Stimulated activated memory B cell treated with anti-CD40 and anti-IgM and Interleukin-4, amounts not matched to agents 10 μg/mL and 1 μg/mL and 100 μg/mL, for 72 hours (primary cell): ENCODE measurements around the gene DOCK2.
A peak's percentile ranks its signal among the peaks of the same experiment; 100 is the strongest.

Source experiments
- ATAC-seq: fragments of 150-1000 bp; cut with Tn5 transposase; 2 replicates; pipeline ENCODE4 v1.10.0; 2021
- H3K27ac Mint-ChIP-seq: one replicate; pipeline ENCODE4 v1.8.0; 2022; ENCODE audit warnings: mild to moderate bottlenecking, mixed read lengths
- H3K27me3 Mint-ChIP-seq: one replicate; pipeline ENCODE4 v1.8.0; 2022; ENCODE audit warnings: mixed read lengths
- H3K36me3 Mint-ChIP-seq: one replicate; pipeline ENCODE4 v1.8.0; 2022; ENCODE audit warnings: mixed read lengths
- H3K4me1 Mint-ChIP-seq: one replicate; pipeline ENCODE4 v1.8.0; 2022; ENCODE audit warnings: mixed read lengths
- H3K4me3 Mint-ChIP-seq: one replicate; pipeline ENCODE4 v1.8.0; 2022; ENCODE audit warnings: mild to moderate bottlenecking, moderate library complexity, mixed read lengths
- H3K9me3 Mint-ChIP-seq: one replicate; pipeline ENCODE4 v1.8.0; 2022; ENCODE audit warnings: mixed read lengths

The DOCK2 gene

DNA sequence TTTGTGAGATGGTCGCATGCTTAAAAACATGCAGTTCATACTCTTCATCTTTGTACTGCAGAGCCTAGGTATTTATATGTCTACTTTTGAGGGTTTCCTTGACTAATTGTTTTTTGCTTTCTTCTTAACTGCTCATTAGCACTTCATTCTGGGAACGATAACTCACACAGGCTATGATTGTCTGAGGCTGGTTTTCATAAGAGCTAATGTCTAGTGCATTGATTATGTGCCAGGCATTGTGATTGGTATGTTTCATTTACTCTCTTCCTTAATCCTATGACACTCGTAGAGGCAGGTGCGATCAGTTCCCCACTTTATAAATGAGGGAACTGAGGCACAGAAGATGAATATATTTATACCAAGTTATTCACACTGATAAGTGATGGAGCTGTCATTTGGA lies 249.6 kb downstream of the DOCK2 start:
- H3K4me1 Mint-ChIP-seq, result peaks cover 24% of the 10 kb centered on the region
- no peak for ATAC-seq

DNA sequence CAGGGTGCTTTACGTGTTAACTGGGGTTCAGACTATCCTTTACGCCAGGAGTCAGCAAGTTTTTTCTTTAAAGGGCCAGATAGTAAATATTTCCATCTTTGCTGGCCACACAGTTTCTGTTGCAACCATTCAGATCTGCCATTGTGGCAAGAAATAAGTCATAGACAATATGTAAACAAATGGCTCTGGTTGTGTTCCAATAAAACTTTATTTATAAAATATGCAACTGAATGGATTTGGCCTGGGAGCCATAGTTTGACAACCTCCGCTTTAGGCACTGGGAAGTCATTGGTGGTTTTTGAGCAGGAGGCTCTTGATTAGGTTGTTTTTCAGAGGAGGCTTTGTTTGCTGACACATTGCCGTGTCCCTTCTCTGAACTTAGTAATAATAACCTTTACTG lies 252.5 kb downstream of the DOCK2 start:
- Mint-ChIP-seq H3K27ac (no peak overlapping the region), H3K27me3 (no peaks in the 10 kb centered on the region), H3K4me3 (no peak overlapping the region), H3K9me3 (no peaks in the 10 kb centered on the region), H3K36me3 (peaks cover 39% of the 10 kb centered on the region), H3K4me1 (peaks cover 31% of the 10 kb centered on the region)
- no peak for ATAC-seq

More for the DNA sequence above, 249.6 kb downstream of the DOCK2 start:
- Mint-ChIP-seq H3K36me3 (peaks cover 55% of the 10 kb centered on the region), H3K27me3 (no peaks in the 10 kb centered on the region), H3K4me3 (no peak overlapping the region), H3K9me3 (no peaks in the 10 kb centered on the region), H3K27ac (no peak overlapping the region)

DNA sequence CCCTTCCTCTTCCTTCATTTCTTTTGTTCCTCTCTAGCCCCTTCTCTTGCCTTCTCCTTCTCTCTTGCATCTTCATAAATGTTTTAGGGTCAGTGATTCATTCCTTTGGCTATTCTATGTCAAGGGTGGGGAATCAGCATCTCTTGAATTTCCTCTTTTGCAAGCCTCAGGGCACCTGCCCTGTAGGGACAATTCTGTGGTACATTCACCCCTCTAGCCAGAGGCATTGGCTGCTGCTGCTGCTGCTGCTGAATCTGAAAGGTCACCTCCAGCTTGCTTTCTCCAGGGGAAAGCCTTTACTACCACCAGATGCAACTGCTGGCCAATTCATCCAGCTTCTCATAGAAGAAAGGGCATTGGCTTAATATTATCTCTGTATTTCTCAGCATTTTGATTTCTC lies 255.9 kb downstream of the DOCK2 start:
- H3K9me3 Mint-ChIP-seq, result no peaks in the 10 kb centered on the region
- no peak overlapping the region for H3K4me3 Mint-ChIP-seq
- peak overlapping the region; percentile 42 for H3K27ac Mint-ChIP-seq
- peaks cover 38% of the 10 kb centered on the region for H3K36me3 Mint-ChIP-seq
- no peaks in the 10 kb centered on the region for H3K27me3 Mint-ChIP-seq
- H3K4me1 Mint-ChIP-seq, result peaks cover 25% of the 10 kb centered on the region
- ATAC-seq, result peak; percentile 55

DNA sequence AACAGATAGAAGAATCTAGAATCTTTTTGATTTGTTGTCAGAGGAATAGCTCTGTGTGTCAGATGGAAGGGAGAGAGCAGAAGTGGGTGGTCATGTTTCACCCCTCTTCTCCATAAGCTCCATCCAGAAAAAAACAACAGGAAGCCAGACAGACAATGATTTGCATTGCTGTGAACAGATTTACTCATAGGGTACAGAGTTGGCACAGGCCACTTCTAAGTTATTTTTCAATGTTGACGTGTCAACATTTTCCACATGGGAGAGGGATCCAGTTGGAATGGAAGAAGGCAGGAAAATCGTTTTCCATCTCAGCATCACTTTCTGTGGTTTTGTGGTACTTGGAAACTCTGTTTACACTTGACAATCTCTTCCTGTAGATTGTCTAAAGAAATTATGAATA lies 256.5 kb downstream of the DOCK2 start:
- no peak for ATAC-seq
- Mint-ChIP-seq H3K4me3 (no peak overlapping the region), H3K27me3 (no peaks in the 10 kb centered on the region)

DNA sequence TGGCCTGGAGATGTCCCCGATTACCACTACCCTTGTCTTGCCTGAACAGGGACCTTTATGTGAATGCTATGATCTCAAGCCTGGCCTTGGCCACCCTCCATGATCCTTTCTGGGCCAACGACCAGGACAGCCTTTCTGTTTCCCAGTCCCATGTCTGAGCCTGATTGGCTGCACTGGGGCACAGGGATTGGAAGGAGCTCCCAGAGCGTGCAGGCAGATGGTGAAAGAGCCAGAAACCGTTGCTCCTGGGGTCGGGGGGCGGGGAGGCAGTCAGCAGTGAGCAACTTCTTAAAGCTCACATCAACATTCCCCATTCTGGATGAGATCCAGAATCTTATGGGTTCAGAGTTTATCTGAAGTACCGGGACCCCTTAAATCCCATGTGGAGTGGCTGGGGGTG lies 258.9 kb downstream of the DOCK2 start:
- H3K27me3 Mint-ChIP-seq, result no peaks in the 10 kb centered on the region
- peak overlapping the region; percentile 57 for H3K27ac Mint-ChIP-seq
- no peaks in the 10 kb centered on the region for H3K9me3 Mint-ChIP-seq
- H3K4me1 Mint-ChIP-seq, result peaks cover 25% of the 10 kb centered on the region
- no peak overlapping the region for H3K4me3 Mint-ChIP-seq
- no peak for ATAC-seq
- H3K36me3 Mint-ChIP-seq, result peaks cover 59% of the 10 kb centered on the region

More for the DNA sequence above, 256.5 kb downstream of the DOCK2 start:
- H3K27ac Mint-ChIP-seq, result peak overlapping the region; percentile 42
- peaks cover 25% of the 10 kb centered on the region for H3K4me1 Mint-ChIP-seq
- peaks cover 41% of the 10 kb centered on the region for H3K36me3 Mint-ChIP-seq
- H3K9me3 Mint-ChIP-seq, result no peaks in the 10 kb centered on the region

DNA sequence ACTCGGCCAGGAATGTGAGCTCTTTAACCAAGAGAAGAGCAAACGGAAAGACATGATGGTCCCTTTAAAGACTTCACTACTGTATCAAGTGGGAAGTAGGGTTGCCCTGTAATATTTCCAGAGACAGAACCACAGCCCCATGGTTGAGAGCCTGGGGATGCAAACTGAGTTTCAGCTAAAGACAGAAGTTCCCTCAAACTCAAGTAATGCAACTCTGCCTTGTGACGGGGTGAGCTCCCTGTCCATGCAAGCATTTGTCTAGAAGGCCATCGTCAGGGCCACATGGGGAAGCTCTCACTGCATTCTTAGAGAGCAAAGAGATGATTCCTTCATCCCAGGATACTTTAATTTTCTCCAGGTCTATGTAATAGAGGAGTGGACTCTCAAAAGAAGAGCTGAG lies 260.4 kb downstream of the DOCK2 start:
- peaks cover 28% of the 10 kb centered on the region for H3K4me1 Mint-ChIP-seq
- no peak overlapping the region for H3K27ac Mint-ChIP-seq
- ATAC-seq, result no peak
- no peaks in the 10 kb centered on the region for H3K9me3 Mint-ChIP-seq
- peaks cover 66% of the 10 kb centered on the region for H3K36me3 Mint-ChIP-seq
- H3K4me3 Mint-ChIP-seq, result no peak overlapping the region
- H3K27me3 Mint-ChIP-seq, result no peaks in the 10 kb centered on the region

DNA sequence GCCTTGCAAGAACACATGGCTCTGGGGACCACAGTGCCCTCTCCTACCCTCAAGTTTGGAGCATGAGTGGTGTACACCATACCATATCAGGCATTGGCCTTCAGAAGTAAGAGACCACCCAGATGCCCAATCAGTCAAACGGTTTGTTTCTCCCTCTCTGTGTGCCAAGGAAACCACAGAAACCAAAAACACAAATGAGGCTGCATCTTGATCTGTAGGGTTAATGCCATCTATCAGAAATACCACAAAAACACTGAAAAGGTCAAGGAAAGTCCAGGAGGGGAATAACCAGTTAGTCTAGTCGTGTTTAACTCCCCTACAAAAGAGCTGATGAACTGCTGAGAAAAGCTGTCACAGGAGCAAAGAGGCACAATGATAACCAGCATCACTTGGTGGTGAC lies 264.8 kb downstream of the DOCK2 start:
- peak; percentile 68 for ATAC-seq

DNA sequence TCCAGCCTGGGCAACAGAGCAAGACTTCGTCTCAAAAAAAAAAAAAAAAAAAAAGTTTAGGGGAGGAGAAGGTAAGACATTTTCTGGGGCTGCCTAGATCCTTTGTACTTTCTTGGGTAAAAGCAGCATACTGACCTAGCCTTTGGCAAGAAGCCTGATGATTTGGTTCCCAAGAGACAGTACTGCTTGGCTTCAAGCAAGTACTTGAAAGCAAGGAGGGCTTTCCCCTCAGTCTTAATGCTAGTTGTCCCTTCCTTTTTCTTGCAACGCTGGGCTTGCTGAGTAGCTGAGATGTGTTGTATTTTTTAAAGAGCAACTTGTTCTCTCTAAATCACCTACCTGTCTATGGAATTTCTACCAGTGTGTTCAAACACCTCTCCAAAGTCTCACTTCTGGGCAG lies 267.0 kb downstream of the DOCK2 start:
- H3K36me3 Mint-ChIP-seq, result peaks cover 41% of the 10 kb centered on the region
- H3K9me3 Mint-ChIP-seq, result no peaks in the 10 kb centered on the region
- ATAC-seq, result peak; percentile 65
- no peaks in the 10 kb centered on the region for H3K27me3 Mint-ChIP-seq
- peaks cover 40% of the 10 kb centered on the region for H3K4me1 Mint-ChIP-seq
- H3K27ac Mint-ChIP-seq, result peak overlapping the region; percentile 41
- H3K4me3 Mint-ChIP-seq, result no peak overlapping the region

More for the DNA sequence above, 264.8 kb downstream of the DOCK2 start:
- H3K4me3 Mint-ChIP-seq, result no peak overlapping the region
- peaks cover 49% of the 10 kb centered on the region for H3K36me3 Mint-ChIP-seq
- H3K27me3 Mint-ChIP-seq, result no peaks in the 10 kb centered on the region
- peaks cover 40% of the 10 kb centered on the region for H3K4me1 Mint-ChIP-seq
- peak overlapping the region; percentile 41 for H3K27ac Mint-ChIP-seq
- H3K9me3 Mint-ChIP-seq, result no peaks in the 10 kb centered on the region

DNA sequence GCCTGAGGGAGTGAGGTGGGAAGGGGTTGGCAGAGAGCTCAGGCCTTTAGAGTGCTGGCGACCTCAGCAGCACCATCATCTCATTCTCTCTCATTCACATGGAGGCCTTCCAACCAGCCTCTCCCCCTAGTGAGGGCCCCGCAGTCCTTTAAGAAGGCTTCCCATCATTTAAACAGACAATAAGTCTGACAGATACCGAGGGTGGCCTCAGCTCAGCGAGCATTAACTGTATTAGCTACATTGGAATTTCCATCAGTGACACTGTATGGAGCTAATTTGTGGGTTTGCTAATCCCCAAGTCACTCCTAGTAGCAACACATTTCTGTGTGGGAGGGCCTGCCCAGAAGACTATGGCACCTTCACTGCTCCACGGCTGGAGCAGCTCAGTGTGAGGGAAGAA lies 267.4 kb downstream of the DOCK2 start:
- Mint-ChIP-seq H3K4me1 (peaks cover 40% of the 10 kb centered on the region), H3K27me3 (no peaks in the 10 kb centered on the region), H3K9me3 (no peaks in the 10 kb centered on the region), H3K36me3 (peaks cover 36% of the 10 kb centered on the region), H3K27ac (peak overlapping the region; percentile 41), H3K4me3 (no peak overlapping the region)
- peak; percentile 22 for ATAC-seq

DNA sequence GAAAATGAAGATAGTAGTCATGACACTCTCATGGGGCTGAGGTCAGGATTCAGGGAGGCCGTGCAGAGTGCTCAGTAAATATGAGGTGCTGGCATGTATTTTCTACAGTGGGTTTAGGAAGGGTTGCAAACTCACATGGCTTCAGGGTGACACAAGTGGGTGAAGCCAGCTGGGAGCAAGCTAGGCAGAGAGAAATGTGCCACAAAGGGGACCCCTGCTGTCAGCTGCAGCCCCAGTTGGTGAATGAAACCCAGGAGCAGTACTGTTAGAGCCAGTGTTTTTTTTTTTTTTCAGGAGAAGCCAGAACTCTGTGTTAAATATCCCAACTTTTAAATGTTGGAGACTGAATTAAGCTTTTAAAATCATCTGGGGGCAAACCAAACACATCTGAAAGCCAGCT lies 267.9 kb downstream of the DOCK2 start:
- Mint-ChIP-seq H3K4me3 (no peak overlapping the region), H3K36me3 (peaks cover 36% of the 10 kb centered on the region), H3K27me3 (no peaks in the 10 kb centered on the region), H3K9me3 (no peaks in the 10 kb centered on the region), H3K4me1 (peaks cover 40% of the 10 kb centered on the region), H3K27ac (peak overlapping the region; percentile 41)
- ATAC-seq, result no peak

DNA sequence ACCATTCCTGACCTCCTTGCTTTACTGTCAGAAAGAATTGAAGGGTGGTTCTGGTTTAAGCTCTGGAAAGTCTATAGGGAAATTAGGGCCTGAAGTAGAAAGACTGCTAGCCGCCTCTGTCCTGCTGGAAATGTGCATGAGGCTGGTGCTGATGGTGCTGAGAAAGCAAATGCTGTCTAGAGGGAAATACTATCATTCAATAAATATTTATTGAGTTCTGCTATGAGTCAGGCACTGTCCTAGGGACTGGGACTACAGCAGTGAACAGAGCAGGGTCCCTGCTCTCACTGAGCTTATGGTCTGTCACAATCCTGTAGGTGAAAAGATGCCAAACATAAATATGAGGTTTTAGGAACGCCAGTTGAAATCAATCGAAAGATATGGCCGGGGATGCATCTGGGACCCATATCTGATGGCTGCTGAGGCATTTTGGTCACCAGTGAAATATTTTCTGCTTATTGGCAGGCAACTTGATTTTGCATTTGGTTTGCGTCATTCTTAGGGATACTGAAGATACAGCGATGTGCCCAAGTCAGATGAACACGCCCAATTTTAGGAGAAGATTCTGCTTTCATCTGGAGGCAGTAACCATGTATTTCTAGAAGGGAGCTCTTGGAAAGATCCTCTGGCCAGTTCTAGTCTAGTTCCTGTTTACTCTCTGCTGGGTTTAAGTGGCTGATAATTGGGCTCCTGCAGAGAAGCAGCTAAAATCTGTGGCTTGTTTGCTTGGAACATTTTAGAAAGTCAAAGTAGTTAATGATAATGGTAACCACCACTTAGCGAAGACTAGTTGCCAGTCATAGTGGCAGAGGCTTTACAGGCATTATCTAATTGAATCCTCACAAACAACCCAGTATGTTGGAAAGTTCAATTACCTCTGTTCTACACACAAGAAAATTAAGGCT lies 269.9 kb downstream of the DOCK2 start:
- Mint-ChIP-seq H3K27me3 (no peaks in the 10 kb centered on the region), H3K27ac (no peak overlapping the region), H3K4me1 (peaks cover 24% of the 10 kb centered on the region), H3K9me3 (no peaks in the 10 kb centered on the region), H3K36me3 (peaks cover 24% of the 10 kb centered on the region), H3K4me3 (no peak overlapping the region)
- ATAC-seq, result no peak

DNA sequence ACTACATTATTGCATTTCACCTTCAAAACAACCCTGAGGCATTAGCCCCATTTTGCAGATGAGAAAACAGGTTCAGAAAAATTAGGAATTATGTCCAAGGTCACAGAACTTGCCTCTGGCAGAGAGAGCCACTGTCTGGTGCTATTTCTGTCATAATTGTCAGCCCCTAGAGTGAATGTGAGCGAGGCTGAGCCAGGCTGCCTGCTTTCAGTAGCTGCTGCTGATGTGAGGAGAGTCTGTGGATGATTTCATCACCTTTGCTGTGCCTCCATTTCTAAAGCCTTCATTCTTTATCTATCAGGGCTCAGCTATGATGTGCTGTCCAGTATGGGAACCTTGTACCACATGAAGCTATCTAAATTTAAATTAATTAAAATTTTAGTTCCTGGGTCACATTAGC lies 271.8 kb downstream of the DOCK2 start:
- peaks cover 6% of the 10 kb centered on the region for H3K4me1 Mint-ChIP-seq
- H3K27ac Mint-ChIP-seq, result no peak overlapping the region
- ATAC-seq, result no peak
- no peaks in the 10 kb centered on the region for H3K9me3 Mint-ChIP-seq
- H3K27me3 Mint-ChIP-seq, result no peaks in the 10 kb centered on the region
- no peak overlapping the region for H3K4me3 Mint-ChIP-seq
- peaks cover 19% of the 10 kb centered on the region for H3K36me3 Mint-ChIP-seq

DNA sequence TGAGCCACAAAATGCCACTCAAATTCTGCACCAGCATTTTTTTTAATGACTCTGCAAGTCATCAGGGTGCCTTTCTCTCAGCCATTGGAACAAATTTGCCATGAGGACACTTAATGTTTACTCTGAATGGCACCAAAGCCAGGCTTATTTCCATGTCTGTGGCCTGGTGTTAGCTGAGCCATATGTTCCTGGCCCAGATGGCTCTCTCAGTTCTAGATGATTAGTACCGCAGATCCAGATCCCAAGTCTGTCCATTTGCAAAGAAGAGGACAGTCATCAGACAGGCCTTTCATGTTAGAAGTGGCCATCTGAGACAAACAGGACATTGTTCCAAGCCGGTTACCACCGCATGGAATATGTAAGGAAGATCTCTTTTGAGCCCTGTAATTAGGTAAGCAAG lies 272.9 kb downstream of the DOCK2 start:
- Mint-ChIP-seq H3K4me1 (peaks cover under 1% of the 10 kb centered on the region), H3K9me3 (no peaks in the 10 kb centered on the region), H3K27me3 (no peaks in the 10 kb centered on the region), H3K4me3 (no peak overlapping the region), H3K27ac (no peak overlapping the region), H3K36me3 (peaks cover 19% of the 10 kb centered on the region)
- ATAC-seq, result no peak

DNA sequence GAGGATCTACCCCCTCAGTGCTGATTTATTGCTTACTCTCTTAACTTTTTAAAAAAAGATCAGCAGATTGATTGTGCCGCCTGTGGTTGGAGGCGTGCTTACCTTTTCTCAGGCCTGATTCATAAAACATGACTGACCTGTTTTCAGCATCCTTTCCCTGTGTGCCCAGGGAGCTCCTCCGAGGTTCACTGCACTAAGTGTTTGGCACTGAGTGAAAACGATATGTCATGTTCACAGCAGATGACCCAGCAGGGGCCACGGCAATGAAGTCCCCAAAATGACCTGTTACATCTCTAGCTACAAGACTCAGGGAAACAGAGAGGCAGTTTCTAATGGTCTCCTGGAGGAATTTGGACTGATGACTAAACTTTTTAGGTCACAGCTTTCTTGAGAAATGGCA lies 273.3 kb downstream of the DOCK2 start:
- no peaks in the 10 kb centered on the region for H3K4me1 Mint-ChIP-seq
- no peak overlapping the region for H3K4me3 Mint-ChIP-seq
- H3K9me3 Mint-ChIP-seq, result no peaks in the 10 kb centered on the region
- H3K36me3 Mint-ChIP-seq, result peaks cover 19% of the 10 kb centered on the region
- H3K27ac Mint-ChIP-seq, result no peak overlapping the region
- H3K27me3 Mint-ChIP-seq, result no peaks in the 10 kb centered on the region
- no peak for ATAC-seq

DNA sequence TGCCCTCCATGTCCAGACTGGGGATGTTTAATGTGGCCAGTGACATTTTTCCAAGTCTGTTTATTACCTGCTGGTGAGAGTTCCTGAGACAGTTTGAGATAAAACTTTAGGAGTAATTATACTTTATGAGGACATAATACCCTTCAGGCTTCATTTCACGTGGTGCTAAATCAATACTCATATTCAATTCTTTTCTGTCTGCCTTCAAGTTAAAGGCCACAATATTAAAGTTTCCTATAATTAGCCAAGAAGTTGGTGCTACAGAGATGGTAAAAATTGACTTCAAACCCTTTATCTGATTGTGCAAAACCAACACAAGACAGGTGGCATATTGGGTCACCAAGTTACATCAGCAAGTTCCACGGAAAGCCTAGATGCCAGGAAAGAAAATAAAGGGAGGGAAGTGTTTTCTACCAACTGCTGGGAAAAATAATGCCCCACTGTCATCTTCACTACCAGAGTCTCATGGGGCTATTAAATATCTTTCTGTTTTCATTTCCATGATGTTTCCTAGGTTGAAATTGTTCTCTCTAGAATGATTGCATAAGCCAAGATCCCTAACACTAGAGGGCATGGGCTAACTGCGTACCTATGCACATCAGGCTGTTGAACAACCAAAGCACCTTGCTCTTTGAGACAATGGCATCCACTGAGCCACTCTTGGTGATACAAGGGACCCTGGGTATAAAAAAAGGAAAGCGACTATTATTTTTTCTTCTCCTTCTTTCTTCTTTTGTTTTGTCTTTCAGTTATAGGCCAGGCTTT lies 274.6 kb downstream of the DOCK2 start:
- H3K4me3 Mint-ChIP-seq, result no peak overlapping the region
- no peak for ATAC-seq
- H3K36me3 Mint-ChIP-seq, result peaks cover 23% of the 10 kb centered on the region
- H3K27me3 Mint-ChIP-seq, result no peaks in the 10 kb centered on the region
- H3K9me3 Mint-ChIP-seq, result no peaks in the 10 kb centered on the region
- no peaks in the 10 kb centered on the region for H3K4me1 Mint-ChIP-seq
- H3K27ac Mint-ChIP-seq, result no peak overlapping the region

DNA sequence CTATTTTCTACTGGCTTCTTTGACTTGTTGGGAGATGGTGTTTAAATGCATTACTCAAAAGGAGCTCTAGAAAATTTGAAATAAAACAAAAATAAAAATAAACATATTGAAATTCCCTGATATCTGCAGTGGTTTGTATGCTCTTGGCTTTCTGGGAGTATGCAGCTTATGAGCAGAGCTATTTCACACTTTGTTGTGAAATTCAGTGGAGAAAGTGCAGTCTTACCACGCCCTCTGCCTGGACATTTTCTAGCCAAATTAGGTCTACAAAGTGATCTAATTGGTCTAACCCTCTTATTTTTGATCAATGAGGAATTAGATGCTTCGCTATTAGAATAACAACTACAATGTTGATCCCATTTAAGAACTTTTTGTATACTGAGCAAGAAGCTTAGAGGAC lies 276.4 kb downstream of the DOCK2 start:
- Mint-ChIP-seq H3K36me3 (peaks cover 32% of the 10 kb centered on the region), H3K4me1 (peaks cover 6% of the 10 kb centered on the region), H3K27ac (no peak overlapping the region), H3K27me3 (no peaks in the 10 kb centered on the region), H3K4me3 (no peak overlapping the region), H3K9me3 (no peaks in the 10 kb centered on the region)
- ATAC-seq, result no peak
